GM12891 (cell line): Measurements from ENCODE around the gene DYNC1I1.

ENCODE experiments used
- PAX5 ChIP-seq: IDR thresholded peaks from 2 replicates; pipeline ENCODE4 v1.6.1; 2011; ENCODE audit warnings: low read length, moderate library complexity, mild to moderate bottlenecking; ENCODE audit not compliant: insufficient read depth, severe bottlenecking
- POLR2A ChIP-seq: IDR thresholded peaks from 2 replicates; pipeline ENCODE4 v1.6.1; 2011; ENCODE audit warnings: low read depth, low read length, control low read depth
- POLR2AphosphoS5 ChIP-seq: IDR thresholded peaks from 2 replicates; pipeline ENCODE4 v1.6.1; 2011; ENCODE audit warnings: low read depth, low read length, control low read depth
- POU2F2 ChIP-seq: IDR thresholded peaks from 2 replicates; pipeline ENCODE4 v1.6.1; 2011; ENCODE audit warnings: low read depth, mild to moderate bottlenecking, control low read depth, low read length, moderate library complexity

DNA sequence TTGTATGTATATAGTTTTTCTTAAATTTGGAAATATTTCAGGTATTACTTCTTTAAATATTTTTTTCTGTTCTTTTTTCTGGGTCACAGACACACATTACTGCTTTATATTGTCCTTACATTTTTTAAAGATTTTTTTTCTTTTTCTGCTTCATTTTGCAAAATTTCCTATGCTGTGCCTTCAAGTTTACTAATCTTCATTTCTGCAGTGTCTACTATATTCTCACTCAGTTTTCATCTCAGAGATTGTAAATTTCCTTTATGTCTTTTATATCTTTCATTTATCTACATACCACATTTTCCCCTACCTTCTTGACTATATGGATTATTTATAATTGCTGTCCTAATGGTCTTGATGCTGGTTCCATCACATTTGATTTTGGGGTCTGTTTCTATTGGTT is 339.1 kb downstream of the DYNC1I1 start:
- TF ChIP-seq POLR2A (no peak), POLR2AphosphoS5 (no peak), POU2F2 (no peak), PAX5 (no peak)
